IMR-90 (cell line): Measurements from ENCODE around the gene DNMT3A. TPM values are rescaled to one million over a fixed set of nuclear protein-coding genes. Genes with fewer than 3 reads are reported as not detected.

Experiments
- ATAC-seq: fragments of 200-7000 bp; cut with Tn5 transposase; 2 replicates; pipeline ENCODE4 v1.9.1; 2020; ENCODE audit warnings: low read depth, mild to moderate bottlenecking, moderate library complexity
- BruUV-seq: library from RNA; stranded (reverse); fragments of 400-500 nt; replicated peaks from 2 replicates; lab custom pipeline; 2021; lab: Mats Ljungman, UMichigan
- CTCF ChIA-PET: fragments of 300-600 bp; formaldehyde crosslinking; extraction: SDS; loops from one replicate; lab custom pipeline; 2021; ENCODE audit warnings: antibody characterized with exemption; lab: Yijun Ruan, JAX
- POLR2A ChIA-PET: fragments of 300-600 bp; sonication (Branson Sonifier 250); formaldehyde crosslinking; loops from one replicate; lab custom pipeline; 2022; ENCODE audit warnings: antibody characterized with exemption; ENCODE audit not compliant: unreplicated experiment; lab: Charles Lee
- DNase-seq: peaks from one replicate; pipeline ENCODE4 v3.0.0; 2013
- H2AFZ ChIP-seq: replicated peaks from 2 replicates; pipeline ENCODE3; 2013; ENCODE audit warnings: low read length, mild to moderate bottlenecking; ENCODE audit not compliant: poor library complexity
- H2AK5ac ChIP-seq: 2 replicates; pipeline ENCODE4 v1.6.1; 2013; ENCODE audit warnings: low read depth, low read length, inconsistent platforms
- H2AK9ac ChIP-seq: replicated peaks from 2 replicates; pipeline ENCODE3; 2013; ENCODE audit warnings: mild to moderate bottlenecking, low read depth, low read length, moderate library complexity; ENCODE audit not compliant: poor library complexity
- H2BK120ac ChIP-seq: 2 replicates; pipeline ENCODE4 v1.6.1; 2013; ENCODE audit warnings: low read depth, low read length, inconsistent platforms
- H2BK15ac ChIP-seq: 3 replicates; pipeline ENCODE4 v1.6.1; 2013; ENCODE audit warnings: low read depth, low read length, inconsistent platforms
- H2BK20ac ChIP-seq: 2 replicates; pipeline ENCODE4 v1.6.1; 2013; ENCODE audit warnings: low read depth, mild to moderate bottlenecking, inconsistent platforms, low read length, moderate library complexity
- H2BK5ac ChIP-seq: 2 replicates; pipeline ENCODE4 v1.6.1; 2013; ENCODE audit warnings: mild to moderate bottlenecking, low read depth, low read length, inconsistent platforms; ENCODE audit not compliant: poor library complexity, severe bottlenecking
- H3K14ac ChIP-seq: replicated peaks from 2 replicates; pipeline ENCODE4 v1.6.1; 2013; ENCODE audit warnings: low read depth, low read length, inconsistent platforms
- H3K18ac ChIP-seq: 2 replicates; pipeline ENCODE4 v1.6.1; 2013; ENCODE audit warnings: low read depth, low read length, control low read depth
- H3K23ac ChIP-seq: 2 replicates; pipeline ENCODE4 v1.6.1; 2013; ENCODE audit warnings: low read depth, low read length, inconsistent platforms
- H3K27ac ChIP-seq: 2 replicates; pipeline ENCODE4 v1.5.1; 2013; ENCODE audit warnings: mild to moderate bottlenecking, control low read depth, low read length; ENCODE audit not compliant: insufficient read depth
- H3K27me3 ChIP-seq: 2 replicates; pipeline ENCODE4 v1.6.1; 2013; ENCODE audit warnings: low read length; ENCODE audit not compliant: control insufficient read depth, insufficient read depth
- H3K36me3 ChIP-seq: 2 replicates; pipeline ENCODE4 v1.6.1; 2013; ENCODE audit warnings: low read length, mixed read lengths; ENCODE audit not compliant: control insufficient read depth, insufficient read depth
- H3K4ac ChIP-seq: 2 replicates; pipeline ENCODE4 v1.6.1; 2013; ENCODE audit warnings: low read depth, low read length, inconsistent platforms
- H3K4me1 ChIP-seq: 2 replicates; pipeline ENCODE4 v1.6.1; 2013; ENCODE audit warnings: low read length, mixed read lengths; ENCODE audit not compliant: control insufficient read depth, insufficient read depth
- H3K4me2 ChIP-seq: 2 replicates; pipeline ENCODE4 v1.6.1; 2013; ENCODE audit warnings: low read depth, mild to moderate bottlenecking, control low read depth, low read length, moderate library complexity
- H3K4me3 ChIP-seq: 2 replicates; pipeline ENCODE4 v1.5.1; 2013; ENCODE audit warnings: low read depth, mild to moderate bottlenecking, control low read depth, low read length, moderate library complexity; ENCODE audit not compliant: insufficient read depth
- H3K56ac ChIP-seq: 2 replicates; pipeline ENCODE4 v1.6.1; 2013; ENCODE audit warnings: low read length, inconsistent platforms; ENCODE audit not compliant: insufficient read depth; ENCODE audit errors: extremely low read depth
- H3K79me1 ChIP-seq, 2 experiments: 2 replicates each; pipeline ENCODE4 v1.6.1; 2013; ENCODE audit warnings: low read length in 2 of 2, inconsistent platforms in 1 of 2, low read depth in 1 of 2
- H3K9ac ChIP-seq: 2 replicates; pipeline ENCODE4 v1.6.1; 2013; ENCODE audit warnings: low read depth, low read length, control low read depth
- H3K9me1 ChIP-seq: 2 replicates; pipeline ENCODE4 v1.6.1; 2013; ENCODE audit warnings: low read length, inconsistent platforms; ENCODE audit not compliant: insufficient read depth
- H3K9me3 ChIP-seq: 2 replicates; pipeline ENCODE4 v1.6.1; 2013; ENCODE audit warnings: low read length; ENCODE audit not compliant: control insufficient read depth, insufficient read depth
- H4K20me1 ChIP-seq: 2 replicates; pipeline ENCODE4 v1.6.1; 2013; ENCODE audit warnings: low read length, inconsistent platforms; ENCODE audit not compliant: insufficient read depth
- H4K5ac ChIP-seq: 2 replicates; pipeline ENCODE4 v1.6.1; 2013; ENCODE audit warnings: mild to moderate bottlenecking, low read depth, low read length, control low read depth
- H4K8ac ChIP-seq, 2 experiments: 2 replicates each; pipeline ENCODE4 v1.6.1; 2013; ENCODE audit warnings: low read depth in 2 of 2, low read length in 2 of 2, control low read depth in 1 of 2, inconsistent platforms in 1 of 2
- H4K91ac ChIP-seq: 2 replicates; pipeline ENCODE4 v1.6.1; 2013; ENCODE audit warnings: low read depth, low read length, inconsistent platforms; ENCODE audit not compliant: insufficient read depth
- BHLHE40 ChIP-seq: fragments of 150-350 bp; IDR thresholded peaks from 2 replicates; pipeline ENCODE4 v1.6.1; 2016; ENCODE audit warnings: mild to moderate bottlenecking, low read depth, low read length
- WGBS, 2 experiments: methylation state at CpG; one replicate each; pipeline versions ENCODE4 v1.1.5 to v1.1.7; 2013; ENCODE audit warnings: missing lambda C conversion rate in 2 of 2; ENCODE audit not compliant: insufficient read length in 1 of 2; ENCODE audit errors: extremely low coverage in 2 of 2; 5-methylcytosine and 5-hydroxymethylcytosine counted together
- dilution Hi-C: fragments of 300-500 bp; cut with HindIII; formaldehyde crosslinking; loops from one replicate; pipeline ENCODE4 v1.14.3; 2018; ENCODE audit warnings: low sequenced_read_pairs; ENCODE audit not compliant: unreplicated experiment
- in situ Hi-C: fragments of 300-500 bp; cut with MboI; formaldehyde crosslinking; loops from 3 replicates; pipeline ENCODE4 v1.14.3; 2019; ENCODE audit warnings: low sequenced_read_pairs, inconsistent platforms, mixed read lengths
- intact Hi-C: fragments of 100-400 bp; cut with micrococcal nuclease; formaldehyde crosslinking; loops from 2 replicates; pipeline ENCODE4 v1.10.0; 2022
- polyA plus RNA-seq, 3 experiments: library from polyadenylated mRNA; depleted of rRNA; stranded (reverse); fragments of >200 nt; gene quantifications; 2 replicates each; pipeline ENCODE4 v1.2.3, GENCODE V29; 2012; ENCODE audit warnings: low replicate concordance in 1 of 3
- total RNA-seq: library from RNA; depleted of rRNA; stranded (reverse); fragments of >200 nt; gene quantifications from 2 replicates; pipeline ENCODE4 v1.2.3, GENCODE V29; 2012
- TF ChIP-seq, protein P1 (sequence below): conservative IDR thresholded peaks from 2 replicates; pipeline ENCODE4 v1.5.1; 2012; ENCODE audit warnings: mild to moderate bottlenecking, low read depth, low read length, improper control_type of control experiment

DNMT3A gene
- total and polyA plus RNA-seq, 2 of the 4 experiments (the other 2 are of a cell fraction) = 4.4 to 9.7 TPM

DNA sequence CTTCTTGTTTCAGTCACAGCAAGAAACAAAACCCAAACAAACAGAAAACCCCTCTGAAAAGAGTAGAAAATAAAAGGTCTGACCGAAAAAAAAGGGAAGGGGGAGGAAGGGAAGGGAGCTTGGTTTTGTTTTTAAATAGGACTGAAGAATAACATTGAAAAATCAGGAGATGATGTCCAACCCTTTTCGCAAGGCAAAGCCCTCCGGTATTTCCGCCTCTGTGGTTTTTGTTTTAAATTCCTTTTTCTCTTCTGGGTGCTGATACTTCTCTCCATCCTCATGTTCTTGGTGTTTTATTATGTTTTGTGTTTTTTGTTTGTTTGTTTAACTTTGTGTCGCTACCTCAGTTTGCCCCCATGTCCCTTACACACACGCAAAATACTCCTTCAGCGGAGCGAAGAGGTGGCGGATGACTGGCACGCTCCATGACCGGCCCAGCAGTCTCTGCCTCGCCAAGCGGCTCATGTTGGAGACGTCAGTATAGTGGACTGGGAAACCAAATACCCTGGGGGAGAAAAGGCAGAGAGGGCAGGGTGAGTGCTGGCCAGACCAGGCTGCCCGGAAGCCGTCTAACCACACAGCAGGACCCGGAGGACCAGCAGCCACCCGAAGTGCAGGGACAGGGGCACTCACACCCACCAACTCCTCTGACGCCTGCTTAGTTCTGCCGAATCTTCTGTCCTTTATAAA is 107.7 kb downstream of the DNMT3A start:
- Histone ChIP-seq H4K91ac (no peak overlapping the region), H2BK20ac (no peak overlapping the region), H2AK5ac (no peak overlapping the region), H3K36me3 (peaks cover 49% of the 10 kb centered on the region), H4K20me1 (peaks cover 5% of the 10 kb centered on the region; the same call in 1 of the 2 replicates), H3K4me1 (peaks cover 6% of the 10 kb centered on the region), H4K5ac (no peak overlapping the region), H2AK9ac (no peak overlapping the region), H3K27me3 (no peaks in the 10 kb centered on the region), H2BK15ac (no peak overlapping the region), H3K9me1 (peaks cover 8% of the 10 kb centered on the region), H4K8ac (no peak overlapping the region), H3K4ac (no peak overlapping the region), H3K9ac (no peak overlapping the region), H2AFZ (no peak overlapping the region), H3K56ac (no peak overlapping the region), H2BK120ac (no peak overlapping the region), H3K4me3 (no peak overlapping the region), H3K14ac (no peak overlapping the region), H3K23ac (no peak overlapping the region), H3K18ac (no peak overlapping the region), H3K4me2 (no peak overlapping the region), H3K27ac (no peak overlapping the region), H2BK5ac (no peak overlapping the region), H3K79me1 (no peaks in the 10 kb centered on the region), H3K9me3 (no peaks in the 10 kb centered on the region)
- POLR2A ChIA-PET = no interaction called here
- dilution Hi-C loops = no loop called here
- CTCF ChIA-PET = no interaction called here
- ATAC-seq = no peak
- TF ChIP-seq, protein P1, sequence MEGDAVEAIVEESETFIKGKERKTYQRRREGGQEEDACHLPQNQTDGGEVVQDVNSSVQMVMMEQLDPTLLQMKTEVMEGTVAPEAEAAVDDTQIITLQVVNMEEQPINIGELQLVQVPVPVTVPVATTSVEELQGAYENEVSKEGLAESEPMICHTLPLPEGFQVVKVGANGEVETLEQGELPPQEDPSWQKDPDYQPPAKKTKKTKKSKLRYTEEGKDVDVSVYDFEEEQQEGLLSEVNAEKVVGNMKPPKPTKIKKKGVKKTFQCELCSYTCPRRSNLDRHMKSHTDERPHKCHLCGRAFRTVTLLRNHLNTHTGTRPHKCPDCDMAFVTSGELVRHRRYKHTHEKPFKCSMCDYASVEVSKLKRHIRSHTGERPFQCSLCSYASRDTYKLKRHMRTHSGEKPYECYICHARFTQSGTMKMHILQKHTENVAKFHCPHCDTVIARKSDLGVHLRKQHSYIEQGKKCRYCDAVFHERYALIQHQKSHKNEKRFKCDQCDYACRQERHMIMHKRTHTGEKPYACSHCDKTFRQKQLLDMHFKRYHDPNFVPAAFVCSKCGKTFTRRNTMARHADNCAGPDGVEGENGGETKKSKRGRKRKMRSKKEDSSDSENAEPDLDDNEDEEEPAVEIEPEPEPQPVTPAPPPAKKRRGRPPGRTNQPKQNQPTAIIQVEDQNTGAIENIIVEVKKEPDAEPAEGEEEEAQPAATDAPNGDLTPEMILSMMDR = no peak
- TF ChIP-seq BHLHE40 = no peak
- no TSS peak for BruUV-seq
- WGBS, 2 experiments = 100% methylated on average over 2 of the region's 20 CpGs; no CpG with 5 or more reads in 1 of the 2 experiments
- intact Hi-C loops = no loop called here
- no peak for DNase-seq
- in situ Hi-C loops = no loop called here
